IMR-90 (cell line): ENCODE results near the gene DYNC2LI1. TPM values are rescaled to one million over a fixed set of nuclear protein-coding genes. Genes with fewer than 3 reads are reported as not detected.

Experiments
- ATAC-seq: fragments of 200-7000 bp; cut with Tn5 transposase; 2 replicates; pipeline ENCODE4 v1.9.1; 2020; ENCODE audit warnings: low read depth, mild to moderate bottlenecking, moderate library complexity
- BruUV-seq: library from RNA; stranded (reverse); fragments of 400-500 nt; replicated peaks from 2 replicates; lab custom pipeline; 2021; lab: Mats Ljungman, UMichigan
- CTCF ChIA-PET: fragments of 300-600 bp; formaldehyde crosslinking; extraction: SDS; loops from one replicate; lab custom pipeline; 2021; ENCODE audit warnings: antibody characterized with exemption; lab: Yijun Ruan, JAX
- POLR2A ChIA-PET: fragments of 300-600 bp; sonication (Branson Sonifier 250); formaldehyde crosslinking; loops from one replicate; lab custom pipeline; 2022; ENCODE audit warnings: antibody characterized with exemption; ENCODE audit not compliant: unreplicated experiment; lab: Charles Lee
- DNase-seq: peaks from one replicate; pipeline ENCODE4 v3.0.0; 2013
- H2AFZ ChIP-seq: replicated peaks from 2 replicates; pipeline ENCODE3; 2013; ENCODE audit warnings: low read length, mild to moderate bottlenecking; ENCODE audit not compliant: poor library complexity
- H2AK5ac ChIP-seq: 2 replicates; pipeline ENCODE4 v1.6.1; 2013; ENCODE audit warnings: low read depth, low read length, inconsistent platforms
- H2AK9ac ChIP-seq: replicated peaks from 2 replicates; pipeline ENCODE3; 2013; ENCODE audit warnings: mild to moderate bottlenecking, low read depth, low read length, moderate library complexity; ENCODE audit not compliant: poor library complexity
- H2BK120ac ChIP-seq: 2 replicates; pipeline ENCODE4 v1.6.1; 2013; ENCODE audit warnings: low read depth, low read length, inconsistent platforms
- H2BK15ac ChIP-seq: 3 replicates; pipeline ENCODE4 v1.6.1; 2013; ENCODE audit warnings: low read depth, low read length, inconsistent platforms
- H2BK20ac ChIP-seq: 2 replicates; pipeline ENCODE4 v1.6.1; 2013; ENCODE audit warnings: low read depth, mild to moderate bottlenecking, inconsistent platforms, low read length, moderate library complexity
- H2BK5ac ChIP-seq: 2 replicates; pipeline ENCODE4 v1.6.1; 2013; ENCODE audit warnings: mild to moderate bottlenecking, low read depth, low read length, inconsistent platforms; ENCODE audit not compliant: poor library complexity, severe bottlenecking
- H3K14ac ChIP-seq: replicated peaks from 2 replicates; pipeline ENCODE4 v1.6.1; 2013; ENCODE audit warnings: low read depth, low read length, inconsistent platforms
- H3K18ac ChIP-seq: 2 replicates; pipeline ENCODE4 v1.6.1; 2013; ENCODE audit warnings: low read depth, low read length, control low read depth
- H3K23ac ChIP-seq: 2 replicates; pipeline ENCODE4 v1.6.1; 2013; ENCODE audit warnings: low read depth, low read length, inconsistent platforms
- H3K27ac ChIP-seq: 2 replicates; pipeline ENCODE4 v1.5.1; 2013; ENCODE audit warnings: mild to moderate bottlenecking, control low read depth, low read length; ENCODE audit not compliant: insufficient read depth
- H3K27me3 ChIP-seq: 2 replicates; pipeline ENCODE4 v1.6.1; 2013; ENCODE audit warnings: low read length; ENCODE audit not compliant: control insufficient read depth, insufficient read depth
- H3K36me3 ChIP-seq: 2 replicates; pipeline ENCODE4 v1.6.1; 2013; ENCODE audit warnings: low read length, mixed read lengths; ENCODE audit not compliant: control insufficient read depth, insufficient read depth
- H3K4ac ChIP-seq: 2 replicates; pipeline ENCODE4 v1.6.1; 2013; ENCODE audit warnings: low read depth, low read length, inconsistent platforms
- H3K4me1 ChIP-seq: 2 replicates; pipeline ENCODE4 v1.6.1; 2013; ENCODE audit warnings: low read length, mixed read lengths; ENCODE audit not compliant: control insufficient read depth, insufficient read depth
- H3K4me2 ChIP-seq: 2 replicates; pipeline ENCODE4 v1.6.1; 2013; ENCODE audit warnings: low read depth, mild to moderate bottlenecking, control low read depth, low read length, moderate library complexity
- H3K4me3 ChIP-seq: 2 replicates; pipeline ENCODE4 v1.5.1; 2013; ENCODE audit warnings: low read depth, mild to moderate bottlenecking, control low read depth, low read length, moderate library complexity; ENCODE audit not compliant: insufficient read depth
- H3K56ac ChIP-seq: 2 replicates; pipeline ENCODE4 v1.6.1; 2013; ENCODE audit warnings: low read length, inconsistent platforms; ENCODE audit not compliant: insufficient read depth; ENCODE audit errors: extremely low read depth
- H3K79me1 ChIP-seq, 2 experiments: 2 replicates each; pipeline ENCODE4 v1.6.1; 2013; ENCODE audit warnings: low read length in 2 of 2, inconsistent platforms in 1 of 2, low read depth in 1 of 2
- H3K9ac ChIP-seq: 2 replicates; pipeline ENCODE4 v1.6.1; 2013; ENCODE audit warnings: low read depth, low read length, control low read depth
- H3K9me1 ChIP-seq: 2 replicates; pipeline ENCODE4 v1.6.1; 2013; ENCODE audit warnings: low read length, inconsistent platforms; ENCODE audit not compliant: insufficient read depth
- H3K9me3 ChIP-seq: 2 replicates; pipeline ENCODE4 v1.6.1; 2013; ENCODE audit warnings: low read length; ENCODE audit not compliant: control insufficient read depth, insufficient read depth
- H4K20me1 ChIP-seq: 2 replicates; pipeline ENCODE4 v1.6.1; 2013; ENCODE audit warnings: low read length, inconsistent platforms; ENCODE audit not compliant: insufficient read depth
- H4K5ac ChIP-seq: 2 replicates; pipeline ENCODE4 v1.6.1; 2013; ENCODE audit warnings: mild to moderate bottlenecking, low read depth, low read length, control low read depth
- H4K8ac ChIP-seq, 2 experiments: 2 replicates each; pipeline ENCODE4 v1.6.1; 2013; ENCODE audit warnings: low read depth in 2 of 2, low read length in 2 of 2, control low read depth in 1 of 2, inconsistent platforms in 1 of 2
- H4K91ac ChIP-seq: 2 replicates; pipeline ENCODE4 v1.6.1; 2013; ENCODE audit warnings: low read depth, low read length, inconsistent platforms; ENCODE audit not compliant: insufficient read depth
- CEBPB ChIP-seq: IDR thresholded peaks from 2 replicates; pipeline ENCODE4 v1.6.1; 2012; ENCODE audit warnings: low read depth, low read length, improper control_type of control experiment
- CHD1 ChIP-seq: IDR thresholded peaks from 2 replicates; pipeline ENCODE4 v1.6.1; 2012; ENCODE audit warnings: low read depth, low read length, improper control_type of control experiment
- ELK1 ChIP-seq: fragments of 150-350 bp; IDR thresholded peaks from 2 replicates; pipeline ENCODE4 v1.6.1; 2016; ENCODE audit warnings: low read depth, mild to moderate bottlenecking, low read length, moderate library complexity, borderline replicate concordance
- MXI1 ChIP-seq: IDR thresholded peaks from 2 replicates; pipeline ENCODE4 v1.6.1; 2012; ENCODE audit warnings: low read depth, mild to moderate bottlenecking, low read length, moderate library complexity, borderline replicate concordance
- RCOR1 ChIP-seq: IDR thresholded peaks from 2 replicates; pipeline ENCODE4 v1.6.1; 2012; ENCODE audit warnings: mild to moderate bottlenecking, low read length, improper control_type of control experiment; ENCODE audit not compliant: insufficient replicate concordance
- whole genome bisulfite sequencing, 2 experiments: methylation state at CpG; one replicate each; pipeline versions ENCODE4 v1.1.5 to v1.1.7; 2013; ENCODE audit warnings: missing lambda C conversion rate in 2 of 2; ENCODE audit not compliant: insufficient read length in 1 of 2; ENCODE audit errors: extremely low coverage in 2 of 2; 5-methylcytosine and 5-hydroxymethylcytosine counted together
- dilution Hi-C: fragments of 300-500 bp; cut with HindIII; formaldehyde crosslinking; loops from one replicate; pipeline ENCODE4 v1.14.3; 2018; ENCODE audit warnings: low sequenced_read_pairs; ENCODE audit not compliant: unreplicated experiment
- in situ Hi-C: fragments of 300-500 bp; cut with MboI; formaldehyde crosslinking; loops from 3 replicates; pipeline ENCODE4 v1.14.3; 2019; ENCODE audit warnings: low sequenced_read_pairs, inconsistent platforms, mixed read lengths
- intact Hi-C: fragments of 100-400 bp; cut with micrococcal nuclease; formaldehyde crosslinking; loops from 2 replicates; pipeline ENCODE4 v1.10.0; 2022
- polyA plus RNA-seq, 3 experiments: library from polyadenylated mRNA; depleted of rRNA; stranded (reverse); fragments of >200 nt; gene quantifications; 2 replicates each; pipeline ENCODE4 v1.2.3, GENCODE V29; 2012; ENCODE audit warnings: low replicate concordance in 1 of 3
- total RNA-seq: library from RNA; depleted of rRNA; stranded (reverse); fragments of >200 nt; gene quantifications from 2 replicates; pipeline ENCODE4 v1.2.3, GENCODE V29; 2012

Gene DYNC2LI1
- total and polyA plus RNA-seq, 2 of the 4 experiments (the other 2 are of a cell fraction): 5.2 to 10.4 TPM

DNA sequence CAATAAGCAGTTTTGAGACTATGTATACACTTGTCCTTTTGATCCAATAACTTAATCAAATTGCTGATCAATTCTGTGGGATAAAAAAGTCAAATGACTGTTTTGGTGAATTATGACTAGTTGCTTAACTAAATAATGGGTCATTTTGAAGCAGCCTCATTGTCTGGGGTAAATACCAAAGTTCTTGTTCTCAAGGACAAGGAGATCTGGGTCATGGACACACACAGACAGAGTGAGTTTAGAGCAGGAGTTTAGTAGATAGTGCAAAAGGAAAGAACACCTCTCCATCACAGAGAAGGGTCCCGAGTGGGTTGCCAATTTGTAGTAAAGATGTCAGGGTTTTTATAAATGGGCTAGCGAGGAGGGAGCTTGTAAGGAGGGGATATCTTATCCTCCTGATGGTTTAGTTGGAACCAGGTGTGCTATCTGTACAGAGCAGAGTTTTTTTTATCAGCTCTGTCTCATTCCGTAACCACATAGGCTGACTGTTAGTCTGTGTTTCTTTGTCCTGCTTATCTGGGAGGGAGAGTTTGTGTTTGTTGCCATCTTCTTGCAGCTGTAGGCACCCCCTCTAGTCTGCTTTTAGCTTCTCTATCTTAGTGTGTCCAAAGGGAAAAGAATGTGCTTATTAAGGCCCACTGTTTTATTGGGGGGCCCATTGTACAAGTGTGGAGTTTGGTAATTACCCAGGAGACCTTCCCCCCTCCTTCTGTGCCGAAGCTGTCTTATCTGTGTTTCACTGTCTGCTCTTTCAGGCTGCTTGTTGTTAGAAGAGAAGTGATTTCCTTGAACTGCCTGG lies 48.9 kb upstream of the DYNC2LI1 start:
- Histone ChIP-seq H2AK5ac (no peak overlapping the region), H3K9ac (no peak overlapping the region), H3K27me3 (no peaks in the 10 kb centered on the region), H3K18ac (no peak overlapping the region), H3K36me3 (peaks cover 2% of the 10 kb centered on the region; the same call in 1 of the 2 replicates), H3K4me3 (no peak overlapping the region), H3K9me3 (no peaks in the 10 kb centered on the region), H4K20me1 (no peaks in the 10 kb centered on the region), H3K14ac (no peak overlapping the region), H2AK9ac (no peak overlapping the region), H3K23ac (no peak overlapping the region), H3K56ac (no peak overlapping the region), H3K4me2 (no peak overlapping the region), H3K9me1 (no peaks in the 10 kb centered on the region; the same call in 1 of the 2 replicates), H4K8ac (no peak overlapping the region), H2BK5ac (no peak overlapping the region), H2BK15ac (no peak overlapping the region), H3K79me1 (no peaks in the 10 kb centered on the region), H4K91ac (no peak overlapping the region), H4K5ac (no peak overlapping the region), H3K4ac (no peak overlapping the region), H2BK20ac (no peak overlapping the region), H3K27ac (no peak overlapping the region), H3K4me1 (peaks cover 3% of the 10 kb centered on the region; the same call in 1 of the 2 replicates), H2BK120ac (no peak overlapping the region), H2AFZ (no peak overlapping the region)
- no TSS peak for BruUV-seq
- dilution Hi-C loops (no loop called here), intact Hi-C loops (no loop called here), in situ Hi-C loops (no loop called here)
- ATAC-seq: no peak
- TF ChIP-seq ELK1 (no peak), CHD1 (no peak), RCOR1 (no peak), MXI1 (no peak), CEBPB (no peak)
- DNase-seq: no peak
- no CpG with 5 or more reads among the region's 4 CpGs for WGBS, 2 experiments
- ChIA-PET CTCF (no interaction called here), POLR2A (no interaction called here)
